GM18508 (cell line): ENCODE results near the gene PHLPP2.

Source experiments
- ATAC-seq: cut with Tn5 transposase; IDR thresholded peaks from one replicate; pipeline ENCODE4 v1.9.1; 2021; ENCODE audit warnings: moderate number of reproducible peaks; ENCODE audit not compliant: insufficient read depth, unreplicated experiment

The PHLPP2 gene

GRCh38 chr16:71724320-71724751, at the start of gene PHLPP2:
PHLPP2 (minus strand) TSS chr16:71724701; CDS start chr16:71714795, 9,906 bp downstream.
- no peak for ATAC-seq

GRCh38 chr16:71771571-71771970, 47.1 kb upstream of the PHLPP2 start:
- no peak for ATAC-seq

DNA sequence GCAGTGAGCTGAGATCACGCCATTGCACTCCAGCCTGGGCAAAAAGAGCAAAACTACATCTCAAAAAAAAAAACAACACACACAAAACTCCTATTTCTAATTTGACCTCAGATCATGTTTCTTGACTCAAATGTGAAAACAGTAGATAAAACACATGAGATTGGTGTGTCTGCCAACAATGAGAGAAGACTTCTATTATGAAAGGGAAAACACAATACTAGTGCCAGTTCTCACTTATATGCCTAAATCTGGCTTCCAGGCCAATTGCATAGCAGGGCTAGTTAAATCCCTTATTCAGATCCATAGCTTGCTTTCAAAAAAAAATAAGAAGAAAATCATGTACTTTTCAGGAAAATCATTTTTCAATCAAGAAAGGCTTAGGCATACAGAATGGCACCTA, 44.7 kb upstream of the PHLPP2 start:
- no peak for ATAC-seq

DNA sequence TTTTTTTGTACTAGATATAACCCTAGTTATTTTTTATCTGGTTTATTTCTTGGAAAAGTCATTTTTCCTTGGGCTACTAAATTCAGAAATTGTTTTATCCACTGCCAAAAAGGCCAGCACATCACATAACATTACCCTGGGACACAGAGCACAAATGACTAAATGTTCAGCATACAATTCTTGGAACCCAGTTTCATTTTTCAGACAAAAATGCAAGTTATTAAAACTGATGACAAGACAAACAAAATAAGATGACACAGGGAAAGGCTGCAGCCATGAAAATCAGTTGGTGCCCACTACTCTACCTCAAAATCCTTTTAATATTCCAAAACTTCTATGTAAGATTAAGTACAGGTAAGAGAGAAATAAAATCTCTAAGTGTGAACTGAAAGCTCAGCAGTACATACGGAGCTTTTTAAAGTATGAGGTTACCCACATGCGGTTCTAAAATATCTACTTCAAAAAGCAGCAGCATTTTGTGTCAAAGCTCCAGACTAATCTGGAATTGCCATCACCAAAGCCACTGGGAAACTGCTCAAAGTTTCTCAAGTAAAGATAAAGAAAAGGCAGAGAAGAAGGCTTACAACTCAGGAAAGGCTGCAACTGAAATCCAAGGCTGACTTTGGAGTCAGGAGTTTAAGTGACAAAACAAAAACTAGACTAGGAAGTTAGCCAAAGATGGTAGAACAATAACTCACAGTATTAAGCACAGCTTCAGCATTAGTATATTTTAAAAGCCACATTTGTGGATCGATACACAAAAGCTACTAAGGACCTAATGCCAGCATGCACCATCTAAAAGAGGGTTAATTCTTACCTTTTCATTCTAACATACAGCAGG, 42.8 kb upstream of the PHLPP2 start:
- ATAC-seq, result no peak

- ATAC-seq, result no peak
Measured at GRCh38 chr16:71762186-71762585, 37.7 kb upstream of the PHLPP2 start.

DNA sequence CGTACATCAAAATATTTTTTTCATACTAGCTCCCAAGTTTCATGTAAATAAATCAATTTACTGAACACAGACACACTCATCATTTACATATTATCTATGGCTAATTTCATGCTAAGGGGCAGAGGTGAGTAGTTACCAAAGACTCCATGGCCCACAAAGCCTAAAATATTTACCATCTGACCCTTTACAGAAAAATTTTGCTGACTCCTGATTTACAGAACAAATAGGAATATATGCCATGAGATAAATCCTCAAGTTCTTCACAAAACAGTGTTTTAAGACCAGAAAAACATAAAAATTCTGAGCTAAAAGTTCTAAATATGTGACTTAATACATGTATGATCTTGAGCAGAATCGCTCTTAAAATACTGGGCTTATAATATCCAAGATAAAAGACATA, 36.6 kb upstream of the PHLPP2 start:
- no peak for ATAC-seq

DNA sequence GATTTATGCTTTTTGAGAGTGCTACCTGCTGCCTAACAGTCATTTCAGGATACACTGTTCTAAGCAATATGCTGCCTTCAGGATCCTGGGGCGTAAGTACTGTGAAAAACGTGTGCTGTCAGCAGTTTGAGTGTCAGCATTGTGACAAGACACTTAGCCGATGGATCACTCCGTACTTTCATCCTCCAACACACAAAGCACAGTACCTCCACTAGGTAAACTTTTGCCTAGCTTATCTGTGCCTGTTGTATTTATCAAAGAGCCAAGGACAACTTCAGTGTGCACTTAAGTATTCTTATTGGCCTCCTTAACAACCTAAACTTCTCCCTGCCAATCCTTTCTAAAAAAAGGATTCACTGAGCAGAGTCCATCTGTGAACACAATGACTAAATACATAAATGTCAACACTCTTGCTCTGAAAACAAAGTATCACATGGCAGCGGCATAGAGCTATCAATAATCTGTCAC, 33.8 kb upstream of the PHLPP2 start:
- no peak for ATAC-seq

GRCh38 chr16:71754652-71755051, 30.2 kb upstream of the PHLPP2 start:
- no peak for ATAC-seq

GRCh38 chr16:71754108-71754507, 29.6 kb upstream of the PHLPP2 start:
- ATAC-seq, result no peak

DNA sequence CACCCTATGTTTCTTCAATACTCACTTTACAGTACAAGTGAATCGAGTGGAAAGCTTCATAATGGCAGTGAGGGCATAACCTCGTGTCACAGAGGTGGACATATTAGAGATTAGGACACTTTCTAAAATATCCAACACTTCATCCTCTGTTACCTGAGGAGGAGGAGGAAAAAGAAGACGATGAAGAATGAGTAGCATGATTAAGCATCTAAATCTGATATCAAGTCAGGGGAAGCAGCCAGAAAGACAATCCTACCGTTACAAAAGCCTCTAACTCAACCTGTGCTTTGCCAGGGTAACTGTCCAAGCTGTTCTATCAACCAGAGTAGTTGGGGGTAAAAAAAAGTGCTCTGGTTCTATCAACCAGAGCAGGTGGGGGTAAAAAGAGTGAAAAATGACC, 23.7 kb upstream of the PHLPP2 start:
- no peak for ATAC-seq

DNA sequence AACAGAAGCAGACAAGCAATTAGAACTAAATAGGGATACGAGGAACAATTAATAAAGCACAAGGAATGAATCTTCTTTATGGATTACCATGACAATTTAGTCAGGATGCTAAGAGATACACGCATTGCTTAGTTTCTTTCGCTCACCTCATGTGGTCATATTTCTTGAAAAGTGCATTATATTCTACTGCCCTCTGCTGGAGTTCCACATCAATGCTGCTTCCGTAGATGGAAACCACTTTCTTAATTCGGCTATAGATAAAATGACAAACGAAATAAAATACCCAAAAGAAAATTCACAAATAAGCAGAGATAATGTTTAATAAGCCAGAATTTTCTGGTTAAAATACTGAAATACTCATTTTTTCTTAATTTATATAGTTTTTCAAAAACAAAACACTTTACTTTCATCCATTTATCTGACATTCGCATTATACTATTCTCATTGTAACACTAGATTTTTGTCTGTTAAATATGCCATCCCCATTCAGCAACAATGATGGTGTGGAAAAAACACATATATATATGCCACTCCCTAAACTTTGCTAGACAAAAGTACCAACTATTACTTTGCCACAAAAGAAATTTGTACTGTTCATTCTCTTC, 22.0 kb upstream of the PHLPP2 start:
- no peak for ATAC-seq

GRCh38 chr16:71738855-71739254, 14.4 kb upstream of the PHLPP2 start:
- no peak for ATAC-seq

- ATAC-seq, result no peak
Measured at GRCh38 chr16:71737501-71737900, 13.0 kb upstream of the PHLPP2 start.

GRCh38 chr16:71734511-71734910, 10.0 kb upstream of the PHLPP2 start:
- ATAC-seq, result no peak

DNA sequence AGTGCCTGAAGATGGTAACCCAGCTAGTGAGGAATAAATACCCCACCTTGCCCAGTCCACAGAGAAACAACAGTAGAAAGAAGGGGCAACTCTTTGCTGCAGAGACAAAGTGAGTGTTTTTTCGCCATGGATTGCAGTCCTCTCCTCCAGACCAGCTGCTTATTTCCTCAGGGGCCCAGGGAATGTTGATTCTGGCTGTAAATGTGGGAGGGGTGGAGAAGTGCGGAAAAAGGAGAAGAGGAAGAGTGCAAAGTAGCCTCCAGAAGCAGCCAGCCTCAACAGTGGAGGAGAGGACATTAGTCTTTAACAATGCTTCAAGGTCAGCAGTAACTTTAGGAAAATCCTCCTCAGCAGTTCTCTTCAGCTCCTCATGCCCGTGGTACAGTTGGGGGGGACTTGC, 8.1 kb upstream of the PHLPP2 start:
- ATAC-seq, result no peak

- ATAC-seq, result no peak
Measured at GRCh38 chr16:71727551-71728324, 3.2 kb upstream of the PHLPP2 start.

DNA sequence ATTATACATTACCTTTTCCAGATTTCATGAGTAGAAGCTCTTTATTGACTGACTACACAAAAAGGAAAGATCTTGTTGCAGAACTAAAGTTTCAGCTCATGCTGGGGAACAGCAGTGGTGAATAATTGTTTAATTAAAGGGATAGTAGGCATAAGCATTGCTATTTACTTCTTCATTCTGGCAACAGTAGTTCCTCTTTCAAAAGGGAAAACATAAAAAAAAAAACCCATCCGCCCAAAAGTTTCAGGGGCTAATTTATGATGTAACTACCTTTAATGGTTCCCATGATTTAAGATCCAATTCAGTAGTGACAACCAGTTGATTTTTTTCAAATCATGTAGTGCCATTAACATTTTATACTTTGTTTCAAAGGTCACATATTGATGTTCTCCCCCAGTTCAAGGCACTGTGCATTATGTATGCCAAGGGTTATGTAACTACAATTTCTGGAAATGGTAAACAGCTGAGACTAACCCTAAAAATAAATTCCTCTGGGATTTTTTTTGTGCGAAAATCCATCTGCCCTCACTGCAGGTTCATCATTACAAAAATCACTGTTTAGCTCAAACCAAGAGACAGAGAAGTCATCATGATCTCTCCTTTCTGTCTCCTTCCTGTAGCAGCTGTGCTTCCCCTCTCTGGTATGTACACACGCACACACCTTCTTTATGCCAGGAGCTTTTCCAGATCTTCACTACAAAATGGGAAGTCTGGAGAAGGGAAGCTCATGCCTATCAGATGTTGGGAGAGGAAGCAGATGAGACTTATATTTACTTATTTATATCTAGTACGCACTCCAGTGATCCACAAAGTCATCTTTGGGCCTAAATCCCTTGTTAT, 2.2 kb upstream of the PHLPP2 start:
- ATAC-seq, result no peak

DNA sequence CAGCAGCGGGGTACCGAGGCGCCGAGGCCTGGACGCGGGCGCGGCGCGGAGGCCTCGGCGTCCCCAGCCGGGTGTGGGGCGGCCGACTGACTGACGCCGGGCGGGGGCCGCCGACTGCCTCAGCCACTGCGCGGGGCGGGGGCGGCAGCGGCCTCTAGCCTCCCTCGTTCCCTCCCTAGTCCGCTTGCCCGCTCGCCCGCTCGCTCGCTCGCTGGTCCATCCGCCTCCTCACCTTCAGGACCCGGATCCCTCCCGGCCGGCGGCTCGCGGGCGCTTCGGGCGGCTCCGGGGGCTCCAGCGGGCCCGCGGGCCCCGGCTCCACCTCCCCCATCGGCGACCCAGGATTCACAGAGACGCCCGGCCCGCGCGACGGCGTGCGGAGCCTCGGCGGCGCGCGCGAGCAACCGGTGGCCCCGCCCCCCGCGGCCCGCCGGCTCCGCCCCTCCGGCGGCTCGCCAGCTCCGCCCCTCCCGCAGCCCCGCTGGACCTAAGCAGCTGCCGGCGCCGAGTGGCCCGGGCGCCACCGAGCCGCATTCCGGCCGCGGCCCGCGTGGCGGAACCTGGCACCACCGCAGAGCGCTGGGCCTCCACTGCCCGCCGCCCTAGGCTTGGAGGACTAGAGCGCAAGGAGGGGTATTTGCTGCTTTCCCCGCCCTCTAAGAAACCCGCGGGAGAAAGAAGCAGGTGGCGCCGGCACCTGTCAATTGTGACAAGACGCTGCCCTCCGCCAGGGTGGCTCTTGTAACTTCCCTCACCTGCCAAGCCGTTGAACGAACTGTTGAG, 773 bp downstream of the PHLPP2 start:
- ATAC-seq, result no peak

- no peak for ATAC-seq
Measured at GRCh38 chr16:71722801-71723536, 1.5 kb downstream of the PHLPP2 start.
